Glutamatergic neuron (in vitro differentiated cells): ENCODE results near the gene PRR14L. TPM values are rescaled to one million over a fixed set of nuclear protein-coding genes. Genes with fewer than 3 reads are reported as not detected.

ENCODE experiments used
- DNase-seq: peaks from one replicate; pipeline ENCODE4 v3.0.0; 2022
- H3K27ac Mint-ChIP-seq: one replicate; pipeline ENCODE4 v1.8.0; 2020; ENCODE audit warnings: mild to moderate bottlenecking, mixed read lengths, inconsistent platforms; ENCODE audit not compliant: unreplicated experiment
- H3K27me3 Mint-ChIP-seq: one replicate; pipeline ENCODE4 v1.8.0; 2020; ENCODE audit warnings: mild to moderate bottlenecking, moderate library complexity, mixed read lengths, inconsistent platforms; ENCODE audit not compliant: unreplicated experiment
- H3K36me3 Mint-ChIP-seq: one replicate; pipeline ENCODE4 v1.8.0; 2020; ENCODE audit warnings: mild to moderate bottlenecking, mixed read lengths, inconsistent platforms; ENCODE audit not compliant: unreplicated experiment
- H3K4me1 Mint-ChIP-seq: one replicate; pipeline ENCODE4 v1.8.0; 2020; ENCODE audit warnings: mild to moderate bottlenecking, low read depth, mixed read lengths, inconsistent platforms; ENCODE audit not compliant: unreplicated experiment
- H3K4me3 Mint-ChIP-seq: one replicate; pipeline ENCODE4 v1.8.0; 2020; ENCODE audit warnings: mild to moderate bottlenecking, mixed read lengths, inconsistent platforms; ENCODE audit not compliant: unreplicated experiment
- H3K9me3 Mint-ChIP-seq: one replicate; pipeline ENCODE4 v1.8.0; 2020; ENCODE audit warnings: mild to moderate bottlenecking, moderate library complexity, mixed read lengths, inconsistent platforms; ENCODE audit not compliant: unreplicated experiment
- CTCF ChIP-seq: fragments of 200-600 bp; sonication (generic); IDR thresholded peaks from one replicate; pipeline ENCODE4 v1.5.0; 2021; ENCODE audit not compliant: partially characterized antibody, unreplicated experiment
- total RNA-seq: library from RNA; stranded (reverse); fragmentation: NEBNext Ultra II Directional; extraction: Animal tissue kit (Norgen Biotek cat#: 25700); gene quantifications from one replicate; pipeline ENCODE4 v1.2.1, GENCODE V29; 2021; ENCODE audit not compliant: unreplicated experiment

Gene PRR14L
- total RNA-seq, 1 donor from 2014 or later = 104 TPM

- H3K4me3 Mint-ChIP-seq = peak overlapping the region; percentile 94
- H3K27ac Mint-ChIP-seq = peak overlapping the region; percentile 74
- TF ChIP-seq CTCF = no peak
- H3K36me3 Mint-ChIP-seq = no peaks in the 10 kb centered on the region
- no peaks in the 10 kb centered on the region for H3K27me3 Mint-ChIP-seq
- peaks cover 3% of the 10 kb centered on the region for H3K9me3 Mint-ChIP-seq
- peaks cover 11% of the 10 kb centered on the region for H3K4me1 Mint-ChIP-seq
- DNase-seq = no peak
These were observed 693 bp upstream of the PRR14L start for GRCh38 chr22:31750365-31751284.

GRCh38 chr22:31748490-31748889 lies 1.4 kb downstream of the PRR14L start:
- Mint-ChIP-seq H3K36me3 (no peaks in the 10 kb centered on the region), H3K9me3 (no peaks in the 10 kb centered on the region), H3K27me3 (no peaks in the 10 kb centered on the region), H3K4me3 (peak overlapping the region; percentile 94), H3K4me1 (peaks cover 7% of the 10 kb centered on the region), H3K27ac (peak overlapping the region; percentile 74)
- DNase-seq = no peak
- TF ChIP-seq CTCF = no peak

- no peaks in the 10 kb centered on the region for H3K36me3 Mint-ChIP-seq
- H3K4me1 Mint-ChIP-seq = peaks cover 7% of the 10 kb centered on the region
- peaks cover 2% of the 10 kb centered on the region for H3K27me3 Mint-ChIP-seq
- H3K4me3 Mint-ChIP-seq = peak overlapping the region; percentile 59
- H3K27ac Mint-ChIP-seq = no peak overlapping the region
- no peak for DNase-seq
- H3K9me3 Mint-ChIP-seq = no peaks in the 10 kb centered on the region
- TF ChIP-seq CTCF = no peak
These were observed 2.5 kb downstream of the PRR14L start for GRCh38 chr22:31747441-31747840.

GRCh38 chr22:31743871-31744270 lies 6.1 kb downstream of the PRR14L start:
- no peak for DNase-seq
- Mint-ChIP-seq H3K4me1 (peaks cover 2% of the 10 kb centered on the region), H3K9me3 (no peaks in the 10 kb centered on the region), H3K36me3 (no peaks in the 10 kb centered on the region), H3K27ac (no peak overlapping the region), H3K4me3 (no peak overlapping the region), H3K27me3 (peaks cover 2% of the 10 kb centered on the region)
- no peak for TF ChIP-seq CTCF

GRCh38 chr22:31742682-31743081 lies 7.2 kb downstream of the PRR14L start:
- H3K4me3 Mint-ChIP-seq = no peak overlapping the region
- H3K36me3 Mint-ChIP-seq = no peaks in the 10 kb centered on the region
- H3K27ac Mint-ChIP-seq = no peak overlapping the region
- H3K4me1 Mint-ChIP-seq = no peaks in the 10 kb centered on the region
- no peak for DNase-seq
- peaks cover 2% of the 10 kb centered on the region for H3K27me3 Mint-ChIP-seq
- H3K9me3 Mint-ChIP-seq = no peaks in the 10 kb centered on the region
- no peak for TF ChIP-seq CTCF
